ENCODE data around the gene VIT. TPM values are rescaled to one million over a fixed set of nuclear protein-coding genes. Genes with fewer than 3 reads are reported as not detected.

The VIT gene
- total RNA-seq, 4 donors from 2014 or later = 48.2 to 135 (median 93.4) TPM

GRCh38 chr2:36797324-36798070 is 101.0 kb downstream of the VIT start:
- no peak for TF ChIP-seq CTCF (IDR thresholded peaks at IDR 0.05; ENCODE audit: low read depth)

- TF ChIP-seq CTCF (IDR thresholded peaks at IDR 0.05; ENCODE audit: low read depth) = no peak
Measured at GRCh38 chr2:36798724-36799123, 102.2 kb downstream of the VIT start.

- TF ChIP-seq CTCF (IDR thresholded peaks at IDR 0.05; ENCODE audit: low read depth) = no peak
Measured at GRCh38 chr2:36800381-36800780, 103.9 kb downstream of the VIT start.

- no peak for TF ChIP-seq CTCF (IDR thresholded peaks at IDR 0.05; ENCODE audit: low read depth)
Measured at GRCh38 chr2:36801088-36801487, 104.6 kb downstream of the VIT start.

- TF ChIP-seq CTCF (IDR thresholded peaks at IDR 0.05; ENCODE audit: low read depth) = no peak
Measured at GRCh38 chr2:36802952-36803351, 106.4 kb downstream of the VIT start.

- no peak for TF ChIP-seq CTCF (IDR thresholded peaks at IDR 0.05; ENCODE audit: low read depth)
Measured at GRCh38 chr2:36805635-36806224, 109.2 kb downstream of the VIT start.

- TF ChIP-seq CTCF (IDR thresholded peaks at IDR 0.05; ENCODE audit: low read depth) = no peak
Measured at GRCh38 chr2:36807223-36807886, 110.8 kb downstream of the VIT start.
